22Rv1 (cell line): ENCODE results near the gene MMP21.

ENCODE experiments used
- H3K27ac ChIP-seq: fragments of 450-650 bp; 2 replicates; pipeline ENCODE4 v1.5.1; 2017
- CTCF ChIP-seq: fragments of 450-650 bp; IDR thresholded peaks from 2 replicates; pipeline ENCODE4 v1.5.1; 2017; ENCODE audit warnings: mild to moderate bottlenecking
- ZFX ChIP-seq: fragments of 450-650 bp; IDR thresholded peaks from 2 replicates; pipeline ENCODE4 v1.6.1; 2017; ENCODE audit warnings: antibody characterized with exemption, borderline replicate concordance

MMP21 gene

DNA sequence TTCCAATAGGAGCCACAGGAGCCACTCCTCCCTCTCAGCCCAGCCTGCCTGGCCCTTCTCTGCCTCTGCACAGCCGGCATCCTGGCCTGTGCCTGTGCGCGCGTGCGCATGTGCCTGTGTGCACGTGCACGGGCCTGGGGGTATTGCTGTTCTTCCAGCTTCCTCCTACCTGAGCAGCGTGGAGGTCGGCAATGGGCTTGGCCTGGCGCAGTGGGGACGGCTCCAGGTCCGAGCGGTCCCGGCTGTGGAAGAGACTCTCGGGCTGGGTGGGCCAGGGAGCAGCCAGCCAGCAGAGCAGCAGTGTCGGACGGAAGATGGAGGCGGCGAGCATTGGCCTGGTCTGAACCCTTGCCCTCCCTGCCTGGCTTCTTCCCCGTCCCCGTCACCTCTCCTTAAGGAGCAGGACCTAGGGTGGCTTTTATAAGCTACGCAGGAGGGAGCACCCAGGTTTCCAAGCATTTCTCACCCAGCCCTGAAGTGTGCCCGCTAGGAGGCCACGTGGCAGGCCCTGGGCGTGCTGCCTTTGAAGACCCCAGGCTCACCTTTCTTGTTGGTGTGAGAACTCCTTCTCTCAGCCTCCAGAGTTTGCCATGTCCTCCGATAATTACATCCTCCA, at the start of gene MMP21:
Gene MMP21, minus strand, starts transcription at position 331 of the 616 bp plus-strand sequence. Its CDS starts 0 bp downstream, at position 331.
- H3K27ac ChIP-seq: no peak within 1 kb of the TSS
- no peak for TF ChIP-seq ZFX
- no peak for TF ChIP-seq CTCF

DNA sequence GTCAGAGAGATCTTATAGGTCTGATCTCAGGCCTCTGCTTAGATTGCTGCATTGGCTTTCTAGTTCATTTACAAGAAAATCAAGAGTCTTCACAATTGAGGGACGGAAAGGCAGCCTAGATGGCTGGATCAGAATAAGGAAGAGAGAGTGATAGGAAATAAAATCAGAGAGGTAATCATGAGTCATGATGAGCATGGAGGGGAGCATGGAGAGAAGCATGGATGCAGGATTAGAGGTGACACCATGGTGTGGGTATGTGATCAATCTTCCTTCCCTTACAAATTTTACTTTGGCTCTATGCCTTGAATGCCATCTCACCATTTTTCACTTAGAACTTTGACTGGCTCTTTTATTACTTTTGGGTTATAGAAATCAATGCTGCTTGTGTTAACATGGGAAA, 49.1 kb upstream of the MMP21 start:
- no peak overlapping the region for H3K27ac ChIP-seq

DNA sequence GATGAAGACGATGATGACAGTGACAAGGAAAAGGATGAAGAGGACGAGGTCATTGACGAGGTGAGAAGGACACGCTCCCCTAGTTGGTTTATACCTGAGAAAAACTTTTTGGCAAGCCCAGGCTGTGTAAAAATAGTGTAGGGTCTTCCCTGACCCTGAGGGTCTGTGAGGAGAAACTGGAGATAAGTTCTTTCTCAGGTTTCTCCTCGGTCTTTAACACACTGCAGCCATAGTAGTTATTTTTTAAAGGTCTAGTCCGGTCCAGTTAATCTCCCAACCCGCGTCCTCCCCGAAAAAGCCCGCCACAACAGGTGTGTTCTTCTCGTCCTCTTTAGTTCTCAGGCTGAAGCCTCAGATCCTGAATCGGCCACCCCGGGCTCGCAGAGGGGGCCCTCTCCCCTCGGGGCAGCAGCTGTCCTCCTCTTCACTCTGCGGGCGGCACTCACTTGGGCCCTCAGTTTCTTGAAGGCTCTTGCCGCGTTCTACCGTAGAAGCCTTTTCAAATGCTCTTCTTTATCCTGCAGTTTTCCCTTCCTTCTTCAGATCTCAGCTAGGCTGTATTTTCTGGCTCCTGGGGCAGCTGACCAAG, 48.1 kb upstream of the MMP21 start:
- TF ChIP-seq ZFX (no peak), CTCF (no peak)
- peak overlapping the region; percentile 75 for H3K27ac ChIP-seq

More for the DNA sequence above, 49.1 kb upstream of the MMP21 start:
- TF ChIP-seq CTCF: no peak
- no peak for TF ChIP-seq ZFX

DNA sequence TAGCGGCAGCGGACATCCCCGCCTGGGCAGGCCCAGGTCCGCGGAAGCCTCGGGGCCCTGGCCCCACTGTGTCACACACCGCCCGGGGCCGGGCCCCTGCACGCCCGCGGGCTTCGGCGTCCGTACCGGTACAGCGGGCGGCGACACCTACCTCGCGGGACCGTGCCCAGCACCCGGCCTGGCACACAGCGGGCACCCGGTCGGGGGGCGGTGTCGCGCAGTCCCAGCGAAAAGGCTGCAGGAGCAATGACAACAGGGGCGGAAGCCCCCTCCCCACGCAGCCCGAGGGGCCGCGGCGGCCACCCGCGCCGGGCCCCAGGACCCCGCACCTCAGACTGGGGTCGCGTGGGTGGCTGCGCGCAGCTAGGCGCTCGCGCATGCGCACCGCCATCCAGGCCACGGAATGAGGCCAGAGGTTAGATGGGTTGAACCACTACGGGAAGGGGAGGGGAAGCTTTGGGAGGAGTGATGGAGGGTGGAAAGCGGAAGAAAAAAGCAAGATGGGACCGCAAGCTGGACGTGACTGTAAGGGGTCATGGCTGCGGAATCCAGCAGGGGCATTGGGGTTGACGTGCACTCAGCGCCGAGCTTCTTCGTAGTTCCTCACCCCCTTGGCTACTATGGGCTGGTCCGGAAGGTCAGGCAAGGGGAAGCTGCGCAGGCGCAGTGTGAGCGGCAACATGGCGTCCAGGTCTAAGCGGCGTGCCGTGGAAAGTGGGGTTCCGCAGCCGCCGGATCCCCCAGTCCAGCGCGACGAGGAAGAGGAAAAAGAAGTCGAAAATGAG, 47.4 kb upstream of the MMP21 start, which contains the start of the genes BCCIP and UROS:
Gene BCCIP, plus strand, starts transcription at position 669 of the 785 bp plus-strand sequence. Its CDS starts 12 bp downstream, at position 681.
Gene UROS, minus strand, starts transcription at position 381 of the 785 bp plus-strand sequence. CDS start 6,759 bp downstream, outside the sequence.
- TF ChIP-seq CTCF (peak; percentile 18; the same call in 1 of the 2 replicates), ZFX (no peak)
- H3K27ac ChIP-seq: peak within 1 kb of the TSS; percentile 75

- no peak for TF ChIP-seq CTCF
- TF ChIP-seq ZFX: no peak
- no peak overlapping the region for H3K27ac ChIP-seq
These were observed 45.1 kb upstream of the MMP21 start for GRCh38 chr10:125820701-125821100.

DNA sequence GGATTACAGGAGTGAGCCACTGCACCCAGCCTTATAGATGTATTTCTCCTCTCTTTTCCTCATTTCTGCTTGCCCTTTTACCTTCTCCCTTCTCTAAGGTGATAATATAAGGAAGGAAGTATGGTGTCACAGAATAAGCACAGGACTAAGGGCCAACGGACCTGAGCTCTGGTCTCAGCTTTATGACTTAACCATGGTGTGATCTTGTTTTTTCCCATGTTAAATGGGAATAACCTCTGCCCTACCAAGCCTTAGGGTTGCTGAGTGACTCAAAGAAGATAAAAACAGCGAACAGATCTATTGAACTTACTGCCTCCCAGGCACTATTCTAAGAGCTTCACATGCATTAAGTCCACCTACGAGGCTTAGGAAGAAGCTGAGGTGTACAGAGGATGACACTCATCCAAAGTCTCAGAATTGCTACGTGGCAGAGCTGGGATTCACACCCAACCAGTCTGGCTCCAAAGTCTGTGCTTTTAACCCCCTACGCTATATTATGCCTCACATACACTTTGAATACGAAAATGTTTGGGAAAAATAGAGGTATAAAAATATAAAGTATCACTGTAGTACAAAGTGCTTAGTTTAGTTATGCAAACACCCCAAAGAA, 41.8 kb upstream of the MMP21 start:
- TF ChIP-seq CTCF (no peak), ZFX (no peak)
- H3K27ac ChIP-seq: no peak overlapping the region
